HCT116 (cell line): ENCODE data around the gene SIGLEC7. TPM values are rescaled to one million over a fixed set of nuclear protein-coding genes. Genes with fewer than 3 reads are reported as not detected.

Experiments used
- ATAC-seq: fragments of 200-7000 bp; cut with Tn5 transposase; 2 replicates; pipeline ENCODE4 v1.9.1; 2020; ENCODE audit warnings: mild to moderate bottlenecking, moderate library complexity
- BruUV-seq: library from RNA; stranded (reverse); fragments of 400-500 nt; replicated peaks from 2 replicates; lab custom pipeline; 2021; lab: Mats Ljungman, UMichigan
- CTCF ChIA-PET: fragments of 300-600 bp; sonication (Branson Sonifier 250); formaldehyde crosslinking; loops from one replicate; lab custom pipeline; 2021; ENCODE audit warnings: antibody characterized with exemption; lab: Charles Lee
- POLR2A ChIA-PET: fragments of 300-600, 350-600 bp; sonication (Branson Sonifier 250); formaldehyde crosslinking; loops from one replicate; lab custom pipeline; 2021; ENCODE audit warnings: antibody characterized with exemption; lab: Charles Lee
- RAD21 ChIA-PET, 2 experiments: fragments of 300-600 bp; sonication (Branson Sonifier 250); formaldehyde crosslinking; loops; one replicate each; lab custom pipeline; 2023; ENCODE audit warnings: low total read pairs in 2 of 2; ENCODE audit not compliant: uncharacterized antibody in 2 of 2, unreplicated experiment in 2 of 2, low non-redundant PET in 1 of 2; lab: Charles Lee
- DNase-seq: peaks from one replicate; pipeline ENCODE4 v3.0.0-alpha.2; 2010; ENCODE audit warnings: low read depth, low spot score
- H2AFZ ChIP-seq: fragments of 200-600 bp; shearing (Covaris generic), sonication (generic); 2 replicates; pipeline ENCODE4 v1.6.1; 2017; ENCODE audit warnings: low read depth, mixed run types, mixed read lengths, antibody characterized with exemption, low read length; ENCODE audit not compliant: poor library complexity, severe bottlenecking
- H3K27ac ChIP-seq: 2 replicates; pipeline ENCODE4 v1.5.1; 2012; ENCODE audit warnings: low read depth, low read length
- H3K27me3 ChIP-seq: fragments of 200-600 bp; sonication (generic); 2 replicates; pipeline ENCODE4 v1.6.1; 2016; ENCODE audit warnings: mixed run types, low read length, mixed read lengths; ENCODE audit not compliant: insufficient read depth
- H3K36me3 ChIP-seq, 2 experiments: fragments of 200-500 bp in 1 of 2; fragments of 200-600 bp in 1 of 2; sonication (Bioruptor generic) in 1 of 2; sonication (generic) in 1 of 2; 2 replicates each; pipeline versions ENCODE4 v1.5.1 to v1.6.1; 2014 to 2016; ENCODE audit warnings: low read length in 2 of 2, inconsistent platforms in 1 of 2, mixed read lengths in 1 of 2, mixed run types in 1 of 2; ENCODE audit not compliant: insufficient read depth in 2 of 2, control insufficient read depth in 1 of 2
- H3K4me1 ChIP-seq, 2 experiments: fragments of 200-600 bp in 1 of 2; sonication (generic) in 1 of 2; 2 replicates each; pipeline versions ENCODE4 v1.5.1 to v1.6.1; 2012 to 2017; ENCODE audit warnings: low read length in 2 of 2, inconsistent platforms in 1 of 2, mild to moderate bottlenecking in 1 of 2, mixed read lengths in 1 of 2, mixed run types in 1 of 2, moderate library complexity in 1 of 2; ENCODE audit not compliant: insufficient read depth in 2 of 2, control insufficient read depth in 1 of 2
- H3K4me2 ChIP-seq: fragments of 200-600 bp; sonication (generic); 2 replicates; pipeline ENCODE4 v1.6.1; 2017; ENCODE audit warnings: mixed run types, low read length, mixed read lengths
- H3K4me3 ChIP-seq, 2 experiments: fragments of 200-600 bp in 1 of 2; sonication (generic) in 1 of 2; replicated peaks in 1 of 2; 2 replicates each; pipeline ENCODE4 v1.5.1; 2011 to 2016; ENCODE audit warnings: low read length in 2 of 2, control low read depth in 1 of 2, low read depth in 1 of 2, mild to moderate bottlenecking in 1 of 2, mixed read lengths in 1 of 2, mixed run types in 1 of 2
- H3K79me2 ChIP-seq: fragments of 200-600 bp; sonication (generic); 2 replicates; pipeline ENCODE4 v1.6.1; 2017; ENCODE audit warnings: mild to moderate bottlenecking, mixed run types, low read length, moderate library complexity, mixed read lengths; ENCODE audit not compliant: insufficient read depth
- H3K9ac ChIP-seq: fragments of 200-600 bp; sonication (generic); 2 replicates; pipeline ENCODE4 v1.6.1; 2016; ENCODE audit warnings: low read length, mixed read lengths
- H3K9me2 ChIP-seq: fragments of 200-600 bp; sonication (generic), shearing (Covaris generic); 2 replicates; pipeline ENCODE4 v1.6.1; 2017; ENCODE audit warnings: mixed run types, mild to moderate bottlenecking, moderate library complexity; ENCODE audit not compliant: insufficient read depth
- H3K9me3 ChIP-seq, 2 experiments: fragments of 200-500 bp in 1 of 2; fragments of 200-600 bp in 1 of 2; sonication (Bioruptor generic) in 1 of 2; sonication (generic) in 1 of 2; 2 replicates each; pipeline ENCODE4 v1.6.1; 2014 to 2017; ENCODE audit warnings: low read length in 2 of 2, mixed read lengths in 2 of 2, inconsistent platforms in 1 of 2, low read depth in 1 of 2, mild to moderate bottlenecking in 1 of 2, mixed run types in 1 of 2, moderate library complexity in 1 of 2; ENCODE audit not compliant: control insufficient read depth in 1 of 2, insufficient read depth in 1 of 2
- H4K20me1 ChIP-seq: fragments of 200-600 bp; sonication (generic), shearing (Covaris generic); 2 replicates; pipeline ENCODE4 v1.6.1; 2017; ENCODE audit warnings: mixed run types, mild to moderate bottlenecking, moderate library complexity; ENCODE audit not compliant: insufficient read depth
- CBX3 ChIP-seq: IDR thresholded peaks from 2 replicates; pipeline ENCODE4 v1.6.1; 2012; ENCODE audit warnings: low read depth
- CEBPB ChIP-seq: IDR thresholded peaks from 2 replicates; pipeline ENCODE4 v1.6.1; 2012; ENCODE audit warnings: low read depth
- ELF1 ChIP-seq: IDR thresholded peaks from 2 replicates; pipeline ENCODE4 v1.6.1; 2012; ENCODE audit warnings: low read depth, borderline replicate concordance
- EZH2 ChIP-seq: fragments of 200-600 bp; sonication (generic); IDR thresholded peaks from 2 replicates; pipeline ENCODE4 v1.6.1; 2017; ENCODE audit warnings: antibody characterized with exemption, mixed run types
- FOSL1 ChIP-seq: IDR thresholded peaks from 2 replicates; pipeline ENCODE4 v1.6.1; 2012; ENCODE audit warnings: low read depth
- JUND ChIP-seq: IDR thresholded peaks from 2 replicates; pipeline ENCODE4 v1.6.1; 2012
- POLR2AphosphoS5 ChIP-seq: IDR thresholded peaks from 2 replicates; pipeline ENCODE4 v1.6.1; 2011; ENCODE audit warnings: mild to moderate bottlenecking, low read depth, low read length, moderate library complexity
- RAD21 ChIP-seq: IDR thresholded peaks from 2 replicates; pipeline ENCODE4 v1.6.1; 2012; ENCODE audit warnings: low read depth, mild to moderate bottlenecking
- SIN3A ChIP-seq: IDR thresholded peaks from 2 replicates; pipeline ENCODE4 v1.6.1; 2012; ENCODE audit warnings: low read depth
- SP1 ChIP-seq: IDR thresholded peaks from 2 replicates; pipeline ENCODE4 v1.6.1; 2012; ENCODE audit warnings: low read depth
- YY1 ChIP-seq: IDR thresholded peaks from 2 replicates; pipeline ENCODE4 v1.6.1; 2011; ENCODE audit warnings: low read length, low read depth, moderate library complexity, mild to moderate bottlenecking; ENCODE audit not compliant: insufficient replicate concordance; ENCODE audit errors: extremely low read depth
- ZFX ChIP-seq: fragments of 450-650 bp; IDR thresholded peaks from 2 replicates; pipeline ENCODE4 v1.6.1; 2017
- ZNF274 ChIP-seq: fragments of 200-500 bp; sonication (Bioruptor generic); IDR thresholded peaks from 2 replicates; pipeline ENCODE4 v1.6.1; 2014; ENCODE audit warnings: mild to moderate bottlenecking, low read depth, low read length, inconsistent platforms
- intact Hi-C: fragments of 100-400 bp; cut with micrococcal nuclease; formaldehyde crosslinking; loops from 2 replicates; pipeline ENCODE4 v1.10.0; 2022
- total RNA-seq: library from RNA; stranded (reverse); gene quantifications from one replicate; pipeline ENCODE4 v1.2.1, GENCODE V29; 2021; ENCODE audit not compliant: unreplicated experiment
- TF ChIP-seq, protein P1 (sequence below): IDR thresholded peaks from 2 replicates; pipeline ENCODE4 v1.6.1; 2011; ENCODE audit warnings: mild to moderate bottlenecking, low read length, moderate library complexity; ENCODE audit not compliant: insufficient replicate concordance; ENCODE audit errors: extremely low read depth
- TF ChIP-seq, protein P2 (sequence below): IDR thresholded peaks from 2 replicates; pipeline ENCODE4 v1.6.1; 2012; ENCODE audit warnings: low read depth
- TF ChIP-seq, protein P3 (sequence below): IDR thresholded peaks from 2 replicates; pipeline ENCODE4 v1.6.1; 2012
- TF ChIP-seq, protein P4 (sequence below), 3 experiments: fragments of 200-600 bp in 1 of 3; sonication (generic) in 1 of 3; IDR thresholded peaks in 2 of 3; conservative IDR thresholded peaks in 1 of 3; 2 replicates each; pipeline ENCODE4 v1.5.1; 2012 to 2017; ENCODE audit warnings: low read depth in 2 of 3, low read length in 2 of 3, antibody characterized with exemption in 1 of 3, borderline replicate concordance in 1 of 3, control low read depth in 1 of 3, mild to moderate bottlenecking in 1 of 3, mixed read lengths in 1 of 3, mixed run types in 1 of 3, moderate library complexity in 1 of 3; ENCODE audit not compliant: insufficient read depth in 1 of 3

The SIGLEC7 gene
- total RNA-seq, 1 experiment from 2014 or later = not detected

GRCh38 chr19:51128227-51128626 is 13.9 kb upstream of the SIGLEC7 start:
- BruUV-seq = no TSS peak
- H3K36me3 ChIP-seq = no peaks in the 10 kb centered on the region
- H4K20me1 ChIP-seq = no peaks in the 10 kb centered on the region
- H3K9me2 ChIP-seq = no peaks in the 10 kb centered on the region
- no peak for TF ChIP-seq RAD21
- no peak for TF ChIP-seq SIN3A
- no peak for TF ChIP-seq CEBPB
- no peak for TF ChIP-seq YY1
- TF ChIP-seq ELF1 = no peak
- TF ChIP-seq EZH2 = no peak
- no peak for TF ChIP-seq FOSL1
- TF ChIP-seq, protein P1, sequence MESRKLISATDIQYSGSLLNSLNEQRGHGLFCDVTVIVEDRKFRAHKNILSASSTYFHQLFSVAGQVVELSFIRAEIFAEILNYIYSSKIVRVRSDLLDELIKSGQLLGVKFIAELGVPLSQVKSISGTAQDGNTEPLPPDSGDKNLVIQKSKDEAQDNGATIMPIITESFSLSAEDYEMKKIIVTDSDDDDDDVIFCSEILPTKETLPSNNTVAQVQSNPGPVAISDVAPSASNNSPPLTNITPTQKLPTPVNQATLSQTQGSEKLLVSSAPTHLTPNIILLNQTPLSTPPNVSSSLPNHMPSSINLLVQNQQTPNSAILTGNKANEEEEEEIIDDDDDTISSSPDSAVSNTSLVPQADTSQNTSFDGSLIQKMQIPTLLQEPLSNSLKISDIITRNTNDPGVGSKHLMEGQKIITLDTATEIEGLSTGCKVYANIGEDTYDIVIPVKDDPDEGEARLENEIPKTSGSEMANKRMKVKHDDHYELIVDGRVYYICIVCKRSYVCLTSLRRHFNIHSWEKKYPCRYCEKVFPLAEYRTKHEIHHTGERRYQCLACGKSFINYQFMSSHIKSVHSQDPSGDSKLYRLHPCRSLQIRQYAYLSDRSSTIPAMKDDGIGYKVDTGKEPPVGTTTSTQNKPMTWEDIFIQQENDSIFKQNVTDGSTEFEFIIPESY = no peak
- no peak for TF ChIP-seq SP1
- TF ChIP-seq POLR2AphosphoS5 = no peak
- TF ChIP-seq, protein P2, sequence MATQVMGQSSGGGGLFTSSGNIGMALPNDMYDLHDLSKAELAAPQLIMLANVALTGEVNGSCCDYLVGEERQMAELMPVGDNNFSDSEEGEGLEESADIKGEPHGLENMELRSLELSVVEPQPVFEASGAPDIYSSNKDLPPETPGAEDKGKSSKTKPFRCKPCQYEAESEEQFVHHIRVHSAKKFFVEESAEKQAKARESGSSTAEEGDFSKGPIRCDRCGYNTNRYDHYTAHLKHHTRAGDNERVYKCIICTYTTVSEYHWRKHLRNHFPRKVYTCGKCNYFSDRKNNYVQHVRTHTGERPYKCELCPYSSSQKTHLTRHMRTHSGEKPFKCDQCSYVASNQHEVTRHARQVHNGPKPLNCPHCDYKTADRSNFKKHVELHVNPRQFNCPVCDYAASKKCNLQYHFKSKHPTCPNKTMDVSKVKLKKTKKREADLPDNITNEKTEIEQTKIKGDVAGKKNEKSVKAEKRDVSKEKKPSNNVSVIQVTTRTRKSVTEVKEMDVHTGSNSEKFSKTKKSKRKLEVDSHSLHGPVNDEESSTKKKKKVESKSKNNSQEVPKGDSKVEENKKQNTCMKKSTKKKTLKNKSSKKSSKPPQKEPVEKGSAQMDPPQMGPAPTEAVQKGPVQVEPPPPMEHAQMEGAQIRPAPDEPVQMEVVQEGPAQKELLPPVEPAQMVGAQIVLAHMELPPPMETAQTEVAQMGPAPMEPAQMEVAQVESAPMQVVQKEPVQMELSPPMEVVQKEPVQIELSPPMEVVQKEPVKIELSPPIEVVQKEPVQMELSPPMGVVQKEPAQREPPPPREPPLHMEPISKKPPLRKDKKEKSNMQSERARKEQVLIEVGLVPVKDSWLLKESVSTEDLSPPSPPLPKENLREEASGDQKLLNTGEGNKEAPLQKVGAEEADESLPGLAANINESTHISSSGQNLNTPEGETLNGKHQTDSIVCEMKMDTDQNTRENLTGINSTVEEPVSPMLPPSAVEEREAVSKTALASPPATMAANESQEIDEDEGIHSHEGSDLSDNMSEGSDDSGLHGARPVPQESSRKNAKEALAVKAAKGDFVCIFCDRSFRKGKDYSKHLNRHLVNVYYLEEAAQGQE = no peak
- TF ChIP-seq ZNF274 = no peak
- TF ChIP-seq ZFX = no peak
- no peak for TF ChIP-seq JUND
- TF ChIP-seq, protein P3, sequence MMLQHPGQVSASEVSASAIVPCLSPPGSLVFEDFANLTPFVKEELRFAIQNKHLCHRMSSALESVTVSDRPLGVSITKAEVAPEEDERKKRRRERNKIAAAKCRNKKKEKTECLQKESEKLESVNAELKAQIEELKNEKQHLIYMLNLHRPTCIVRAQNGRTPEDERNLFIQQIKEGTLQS = no peak
- no peak for TF ChIP-seq CBX3
- TF ChIP-seq, protein P4, sequence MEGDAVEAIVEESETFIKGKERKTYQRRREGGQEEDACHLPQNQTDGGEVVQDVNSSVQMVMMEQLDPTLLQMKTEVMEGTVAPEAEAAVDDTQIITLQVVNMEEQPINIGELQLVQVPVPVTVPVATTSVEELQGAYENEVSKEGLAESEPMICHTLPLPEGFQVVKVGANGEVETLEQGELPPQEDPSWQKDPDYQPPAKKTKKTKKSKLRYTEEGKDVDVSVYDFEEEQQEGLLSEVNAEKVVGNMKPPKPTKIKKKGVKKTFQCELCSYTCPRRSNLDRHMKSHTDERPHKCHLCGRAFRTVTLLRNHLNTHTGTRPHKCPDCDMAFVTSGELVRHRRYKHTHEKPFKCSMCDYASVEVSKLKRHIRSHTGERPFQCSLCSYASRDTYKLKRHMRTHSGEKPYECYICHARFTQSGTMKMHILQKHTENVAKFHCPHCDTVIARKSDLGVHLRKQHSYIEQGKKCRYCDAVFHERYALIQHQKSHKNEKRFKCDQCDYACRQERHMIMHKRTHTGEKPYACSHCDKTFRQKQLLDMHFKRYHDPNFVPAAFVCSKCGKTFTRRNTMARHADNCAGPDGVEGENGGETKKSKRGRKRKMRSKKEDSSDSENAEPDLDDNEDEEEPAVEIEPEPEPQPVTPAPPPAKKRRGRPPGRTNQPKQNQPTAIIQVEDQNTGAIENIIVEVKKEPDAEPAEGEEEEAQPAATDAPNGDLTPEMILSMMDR (IDR thresholded peaks at IDR 0.05 in 2 of 3, conservative IDR thresholded peaks at IDR 0.05 in 1 of 3; ENCODE audit: borderline replicate concordance in 1 of 3, insufficient read depth in 1 of 3, low read depth in 2 of 3, low read length in 2 of 3) = no peak
- H3K4me1 ChIP-seq = peaks cover 2 to 7% of the 10 kb centered on the region in 2 experiments; a peak in 1 of 4 replicates
- no peak overlapping the region for H3K4me2 ChIP-seq
- no peak overlapping the region for H2AFZ ChIP-seq
- H3K9me3 ChIP-seq = no peaks in the 10 kb centered on the region
- no peaks in the 10 kb centered on the region for H3K79me2 ChIP-seq
- intact Hi-C loops = no loop called here
- DNase-seq = no peak
- H3K27me3 ChIP-seq = 0 out of 2 replicates have a peak, but pooled peaks cover 4% of the 10 kb centered on the region
- ChIA-PET RAD21 (no interaction called here), CTCF (no interaction called here), POLR2A (no interaction called here)
- ATAC-seq = no peak
- H3K9ac ChIP-seq = no peak overlapping the region
- H3K4me3 ChIP-seq = no peak overlapping the region
- H3K27ac ChIP-seq = no peak overlapping the region
